Measurements from ENCODE around the gene ST6GAL2. TPM values are rescaled to one million over a fixed set of nuclear protein-coding genes. Genes with fewer than 3 reads are reported as not detected.

Gene ST6GAL2
- total RNA-seq, 1 donor from 2014 or later = 2.5 TPM

DNA sequence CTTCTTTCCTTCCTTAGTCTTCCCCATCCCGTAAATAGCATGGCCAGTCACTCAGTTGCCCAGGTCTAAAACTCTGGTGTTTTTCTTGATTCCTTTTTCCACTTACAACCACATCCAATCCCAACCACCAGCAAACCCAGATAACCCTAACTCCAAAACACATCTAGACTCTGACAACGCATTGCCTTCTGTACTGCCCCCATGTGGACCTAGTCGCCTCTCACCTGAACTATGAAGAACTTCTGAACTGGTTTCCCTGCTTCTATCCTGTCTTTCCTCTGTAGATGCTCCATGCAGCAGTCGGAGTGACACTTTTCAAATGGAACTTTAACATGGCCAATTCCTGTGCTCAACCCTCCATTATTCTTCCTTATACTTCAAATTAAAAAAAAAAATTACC is 26.5 kb downstream of the ST6GAL2 start:
- ATAC-seq = no peak

DNA sequence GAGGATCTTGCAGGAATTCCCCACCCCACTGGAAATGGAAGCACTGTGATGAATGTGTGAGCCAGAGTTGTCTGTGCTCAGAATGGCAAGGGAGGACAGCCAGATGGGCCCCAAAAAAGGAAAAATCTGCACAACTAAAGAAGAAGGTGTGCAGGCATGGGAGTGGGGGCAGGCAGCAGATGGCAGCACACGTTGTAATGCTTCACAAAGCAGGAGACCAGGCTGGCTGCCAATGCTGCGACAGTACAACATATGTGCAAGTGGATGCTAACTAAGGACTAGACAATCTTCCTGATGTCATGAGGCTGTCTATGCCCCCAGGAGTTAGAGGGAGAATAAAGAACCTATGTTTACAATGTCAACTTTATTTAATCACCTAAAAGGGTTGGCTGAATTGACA is 27.2 kb downstream of the ST6GAL2 start:
- ATAC-seq = no peak

DNA sequence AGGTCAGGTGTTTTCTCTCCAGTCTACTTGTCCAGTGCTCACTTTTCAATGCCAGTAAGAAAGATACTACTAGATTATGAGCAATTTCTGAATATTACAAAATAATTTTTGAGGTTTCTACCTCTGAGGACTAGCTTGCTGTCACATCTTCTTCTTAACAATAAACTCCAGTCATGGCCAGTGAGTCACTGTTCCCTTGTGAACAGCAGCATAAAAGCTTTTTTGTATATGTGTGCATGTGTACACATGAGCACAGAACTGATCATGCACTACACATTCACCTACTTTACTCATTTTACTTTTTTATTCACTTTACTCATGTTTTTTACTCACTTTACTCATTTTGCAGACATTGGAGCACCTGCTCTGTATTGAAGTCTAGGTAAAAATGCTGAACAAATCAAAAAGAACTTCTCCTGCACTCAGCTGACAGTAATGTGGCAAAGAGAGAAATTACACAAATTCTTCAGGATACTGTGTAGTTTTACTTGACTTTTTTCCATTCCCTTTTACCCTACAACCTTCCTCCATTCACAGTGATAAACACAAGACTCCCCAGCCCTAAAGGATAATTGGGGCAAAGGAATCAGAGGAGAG is 28.0 kb downstream of the ST6GAL2 start:
- peak; percentile 69 for ATAC-seq

DNA sequence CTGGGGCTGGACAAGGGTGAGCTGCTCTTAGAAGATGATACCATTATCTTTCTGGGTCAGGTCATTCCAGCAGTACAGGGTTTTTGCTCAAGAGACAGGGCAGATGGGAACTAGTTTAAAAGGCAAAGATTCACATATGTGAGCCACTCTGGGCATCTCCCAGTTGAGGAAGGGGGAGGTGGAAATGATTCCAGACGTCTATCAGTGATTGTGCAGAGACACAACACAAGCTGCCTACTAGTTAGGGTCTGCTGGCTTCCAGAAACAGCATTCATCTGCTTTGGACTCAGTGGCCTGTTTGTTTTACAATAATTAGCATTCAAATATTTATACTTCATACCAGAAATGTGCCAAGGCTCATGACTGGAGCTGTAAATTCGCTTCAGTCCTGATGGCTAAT is 32.3 kb downstream of the ST6GAL2 start:
- no peak for ATAC-seq

DNA sequence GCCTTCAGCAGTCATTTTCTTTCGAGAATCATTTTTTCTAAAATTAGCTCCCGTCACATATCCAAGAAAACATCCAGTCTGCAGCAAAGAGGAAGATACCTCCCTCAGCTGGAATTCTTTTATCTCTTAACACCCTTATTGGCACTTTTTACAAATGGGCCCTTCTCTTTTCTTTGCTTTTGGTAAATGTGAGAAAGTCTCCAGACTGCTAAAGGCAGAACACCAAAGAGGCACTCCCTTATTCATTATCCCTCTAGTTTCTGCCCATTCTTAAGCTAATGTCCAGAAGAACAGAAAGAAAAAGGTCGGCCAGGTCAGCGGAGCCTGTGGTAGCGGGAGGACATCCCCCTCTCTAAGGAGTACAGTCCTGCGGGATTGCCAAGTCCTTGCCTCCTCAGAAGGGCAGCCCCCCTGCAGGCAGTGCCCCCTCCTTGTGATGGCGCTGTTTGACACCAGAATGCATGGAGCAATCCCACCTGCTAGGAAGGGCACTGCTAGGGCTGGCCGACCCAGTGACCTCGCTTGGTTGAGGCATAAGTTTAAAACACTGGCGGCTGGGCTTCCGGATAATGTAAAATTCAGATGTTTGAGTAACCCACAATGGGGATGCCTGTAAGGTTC is 34.0 kb downstream of the ST6GAL2 start:
- ATAC-seq = no peak

DNA sequence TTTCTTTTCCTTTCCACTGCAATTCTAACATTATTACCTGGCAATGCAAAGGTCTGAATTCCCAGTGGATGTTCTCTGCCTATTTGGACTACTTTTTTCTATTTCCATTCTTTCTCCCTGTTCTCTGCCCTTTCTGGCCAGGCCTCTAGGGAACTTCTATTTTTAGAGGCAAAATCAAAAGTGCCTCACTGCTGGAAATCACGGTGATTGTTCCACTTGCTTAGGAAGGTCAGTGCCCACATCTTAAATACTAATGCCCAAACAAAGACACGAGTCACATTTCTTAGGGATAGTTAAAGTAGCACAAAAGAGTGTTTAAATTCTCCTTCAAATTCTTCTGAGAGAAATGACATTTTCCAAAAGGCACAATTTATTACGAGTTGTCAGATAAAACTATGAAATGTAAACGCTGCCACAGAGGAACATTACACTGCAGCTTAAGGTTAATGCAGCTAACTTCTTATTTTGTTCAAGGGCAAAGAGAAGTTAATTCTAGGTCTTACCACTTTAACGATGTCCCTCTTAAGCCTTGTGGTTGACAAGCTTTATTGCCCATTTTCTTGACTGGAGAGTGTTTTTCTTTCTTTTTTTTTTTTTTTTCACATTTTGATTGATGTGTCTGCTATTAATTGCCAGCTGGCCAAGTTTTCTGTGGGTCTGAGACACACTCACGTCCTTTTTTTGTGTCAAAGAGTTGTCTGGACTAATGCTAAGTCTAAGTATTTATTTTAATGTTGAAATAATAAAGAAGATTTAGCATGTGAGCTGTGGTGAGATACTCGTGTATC is 34.7 kb downstream of the ST6GAL2 start:
- no peak for ATAC-seq

DNA sequence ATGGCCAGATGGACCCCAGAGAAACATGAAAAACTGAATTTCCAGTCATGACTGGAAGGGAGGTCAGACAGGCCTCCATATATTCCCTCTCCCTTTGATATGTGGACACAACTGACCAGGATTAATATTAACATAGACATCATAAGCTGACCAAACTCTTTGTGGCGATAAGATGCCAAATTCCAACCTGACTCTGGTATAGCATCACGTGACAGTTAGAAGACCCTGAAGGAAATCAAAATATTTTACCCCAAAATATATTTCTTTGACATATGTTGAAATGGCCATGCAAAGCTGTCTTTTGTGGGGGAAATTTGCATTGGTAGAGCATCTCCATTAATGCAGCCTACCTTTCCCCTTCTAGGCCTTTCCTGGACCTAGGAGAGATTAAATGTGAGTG is 36.7 kb downstream of the ST6GAL2 start:
- ATAC-seq = no peak

DNA sequence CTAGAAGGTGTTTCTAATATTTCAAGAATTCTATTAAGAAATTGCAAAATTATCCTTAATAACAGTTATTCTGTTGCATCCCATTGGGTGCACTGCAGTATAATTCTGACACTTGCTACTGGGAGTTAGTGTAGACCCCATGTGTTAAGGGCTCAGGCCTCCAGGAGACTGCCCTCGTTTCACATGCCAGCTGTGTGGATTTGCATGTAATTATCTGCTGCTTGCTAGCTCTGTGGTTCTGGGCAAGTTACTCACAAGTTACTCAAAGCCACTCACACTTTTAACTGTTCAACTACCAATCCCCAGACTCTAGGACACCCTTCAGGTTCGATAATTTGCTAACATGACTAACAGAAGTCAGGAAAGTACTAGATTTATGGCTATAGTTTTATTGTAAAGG is 38.6 kb downstream of the ST6GAL2 start:
- ATAC-seq = no peak

DNA sequence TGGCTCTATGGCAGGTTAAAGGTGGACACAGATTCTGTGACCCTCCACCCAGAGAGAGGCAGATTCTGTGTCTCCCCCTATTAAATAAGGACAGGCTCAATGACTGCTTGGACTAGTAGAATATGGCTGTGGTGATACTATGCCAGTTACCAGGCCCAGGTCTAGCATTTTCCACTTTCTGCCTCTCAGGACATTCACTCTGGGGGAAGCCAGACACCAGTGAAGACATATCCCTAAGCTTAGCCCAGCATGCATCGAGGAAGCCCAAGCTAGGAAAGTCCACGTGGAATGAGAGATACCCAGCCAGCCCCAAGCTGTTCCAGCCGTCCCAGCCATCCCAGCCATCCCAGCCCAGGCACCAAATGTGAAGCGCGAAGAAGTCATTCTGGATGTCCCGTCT is 40.3 kb downstream of the ST6GAL2 start:
- no peak for ATAC-seq

DNA sequence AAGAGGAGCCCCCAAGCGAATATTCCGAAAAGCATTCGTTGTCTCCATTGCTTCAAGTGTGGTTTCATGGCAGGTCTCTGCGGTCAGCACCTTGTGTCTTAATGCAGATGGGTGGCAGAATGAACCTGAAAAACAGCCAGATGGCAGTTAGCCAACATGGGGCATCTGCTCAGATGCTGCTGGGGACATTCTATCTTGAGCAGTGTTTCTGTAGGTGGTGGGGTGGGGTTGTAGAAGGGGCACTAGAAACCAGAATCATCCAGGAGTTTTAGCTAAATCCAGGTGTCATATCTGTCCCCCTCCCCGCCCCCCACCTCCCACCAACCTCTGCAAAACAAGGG is 42.1 kb downstream of the ST6GAL2 start:
- no peak for ATAC-seq

DNA sequence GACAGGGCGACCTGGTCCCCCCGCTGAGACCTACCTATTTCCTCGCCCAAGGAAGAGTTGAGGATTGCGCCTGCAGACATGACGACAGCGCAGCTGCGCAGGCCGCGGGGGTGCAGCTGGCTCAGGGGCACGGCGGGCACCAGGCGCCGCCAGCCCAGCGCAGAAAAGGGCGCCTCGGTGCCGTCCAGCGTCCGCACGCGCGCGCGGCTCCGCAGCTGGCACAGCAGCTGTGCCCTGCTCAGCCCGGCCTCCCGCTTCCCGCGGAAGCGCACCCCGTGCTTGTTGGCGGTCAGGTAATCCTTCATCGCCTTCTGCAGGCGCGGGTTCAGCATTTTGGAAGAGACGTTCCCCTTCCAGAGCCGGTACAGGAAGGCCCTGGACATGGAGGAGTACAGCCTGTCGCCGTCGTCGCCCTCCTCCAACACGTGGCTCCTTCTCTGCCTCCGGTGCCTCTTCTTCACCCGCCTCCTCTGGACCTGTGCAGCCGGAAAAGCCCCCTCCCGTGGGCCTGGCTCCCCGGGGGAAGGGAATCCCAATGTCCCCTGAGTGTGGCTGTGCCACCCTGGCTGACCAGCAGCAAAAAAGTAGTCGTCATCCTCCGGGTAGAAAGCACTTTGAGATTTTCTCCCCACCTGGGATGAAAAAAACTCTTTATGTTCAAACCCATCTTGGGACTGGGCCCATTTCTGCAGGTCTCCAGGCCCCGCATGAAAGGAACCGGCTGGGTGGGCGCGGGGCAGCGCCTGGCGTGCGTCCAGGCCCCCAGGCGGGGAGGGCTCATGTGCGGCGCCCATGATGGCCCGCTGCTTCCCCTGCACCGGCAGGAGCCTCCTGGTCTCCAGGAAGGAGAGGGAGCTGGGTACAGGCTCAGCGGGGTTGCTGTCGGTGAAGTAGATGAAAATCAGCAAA is 42.7 kb downstream of the ST6GAL2 start:
- no peak for ATAC-seq

DNA sequence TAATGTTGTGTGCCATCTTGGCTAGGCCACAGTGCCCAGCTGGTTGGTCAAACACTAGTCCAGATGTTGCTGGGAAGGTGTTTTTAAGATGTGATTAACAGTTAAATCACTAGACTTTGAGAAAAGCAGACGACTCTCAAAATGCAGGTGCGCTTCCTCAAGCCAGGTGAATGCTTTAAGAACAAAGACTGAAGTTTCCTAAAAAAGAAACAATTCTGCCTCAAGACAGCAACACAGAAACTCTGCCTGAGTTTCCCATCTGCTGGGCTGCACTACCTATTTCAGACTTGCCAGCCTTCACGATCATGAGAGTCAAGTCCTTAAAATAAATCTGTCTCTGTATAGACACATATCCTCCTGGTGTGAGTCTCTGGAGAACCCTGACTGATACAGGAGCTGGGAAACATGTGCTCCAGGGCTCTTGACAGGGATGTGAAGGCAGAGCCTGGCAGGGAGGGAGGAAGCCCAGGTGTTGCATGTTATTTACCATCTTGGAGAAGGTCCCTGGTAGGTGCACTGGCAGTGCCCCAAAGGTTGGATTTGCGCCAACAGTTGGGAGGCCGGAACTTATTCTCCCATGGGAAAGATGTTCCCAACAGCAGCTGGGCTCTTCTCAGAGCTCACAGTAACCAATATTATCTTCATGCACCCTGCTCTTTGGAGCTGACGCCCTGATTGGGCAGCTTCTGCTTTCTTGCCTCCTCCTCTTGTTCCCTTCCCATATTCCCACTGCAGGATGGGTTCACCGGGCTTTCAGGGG is 43.9 kb downstream of the ST6GAL2 start:
- ATAC-seq = no peak

DNA sequence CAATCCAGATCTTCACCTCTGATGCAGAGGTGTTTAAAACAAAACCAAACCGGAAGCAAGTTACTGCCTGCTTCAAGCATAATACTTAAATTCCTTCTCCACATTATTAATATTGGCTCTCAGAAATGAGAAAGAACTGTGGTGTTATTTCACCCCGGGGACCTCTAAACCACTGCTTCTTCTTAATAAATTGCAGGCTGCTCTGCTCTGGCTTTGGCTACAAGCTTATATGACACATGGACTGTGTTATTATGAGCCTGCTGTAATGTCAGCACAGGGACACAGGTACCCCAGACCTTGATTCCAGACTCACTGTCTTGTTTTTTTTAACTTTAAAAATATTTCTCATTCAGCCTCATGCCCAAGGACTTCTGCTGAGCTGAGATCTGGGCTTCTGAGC is 45.1 kb downstream of the ST6GAL2 start:
- no peak for ATAC-seq

DNA sequence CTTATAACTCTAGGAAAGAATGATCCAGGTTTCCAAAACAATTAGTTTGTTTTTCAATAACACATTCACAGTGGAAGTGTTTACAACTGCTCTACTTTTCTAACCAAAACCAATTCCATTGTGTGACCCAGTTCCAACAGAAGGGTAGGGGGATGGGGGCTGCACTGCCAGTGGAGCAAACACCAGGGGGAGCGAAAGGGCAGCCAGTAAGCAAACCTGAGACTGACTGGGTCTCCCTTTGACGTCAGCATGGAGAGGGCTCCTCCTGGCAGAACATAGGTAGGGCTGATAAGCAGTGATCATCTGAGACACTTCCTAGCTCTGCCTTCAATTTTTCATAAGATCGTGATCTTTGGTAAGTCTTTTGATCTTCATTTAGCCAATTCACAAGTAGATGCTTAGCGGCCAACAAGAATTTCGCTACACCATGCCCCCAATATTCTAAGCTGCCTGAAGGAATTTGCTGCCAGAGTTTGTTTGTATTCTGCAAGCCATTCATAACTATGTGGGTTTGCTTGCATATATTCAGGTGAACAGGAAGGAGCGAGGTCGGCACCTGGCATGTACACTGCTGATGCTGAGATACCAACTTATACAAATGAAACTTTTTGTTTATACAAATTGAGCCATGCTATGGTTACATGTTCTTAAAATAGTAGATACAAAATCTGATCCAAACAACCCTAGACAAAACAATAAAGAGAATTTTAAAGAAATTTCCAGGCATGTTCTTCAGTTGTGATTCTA is 45.9 kb downstream of the ST6GAL2 start:
- no peak for ATAC-seq

DNA sequence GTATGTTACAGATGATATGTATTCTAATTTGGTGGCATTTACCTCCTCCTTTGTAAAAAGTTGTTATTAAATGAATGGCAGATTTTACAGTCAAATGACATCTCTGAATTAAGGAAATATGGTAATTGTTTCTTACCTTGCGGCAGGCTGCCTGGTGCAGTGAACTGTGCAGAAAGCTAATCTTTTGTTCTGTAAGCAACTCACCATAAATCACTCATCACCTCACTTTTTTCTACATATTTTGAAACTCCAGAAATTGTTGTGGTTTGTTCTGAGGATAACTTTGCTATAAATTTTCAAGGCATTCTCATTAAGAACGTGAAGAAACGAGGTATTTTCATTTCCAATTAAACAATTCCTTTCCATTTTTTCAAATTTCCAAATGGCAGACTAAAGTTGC is 52.7 kb downstream of the ST6GAL2 start:
- no peak for ATAC-seq

DNA sequence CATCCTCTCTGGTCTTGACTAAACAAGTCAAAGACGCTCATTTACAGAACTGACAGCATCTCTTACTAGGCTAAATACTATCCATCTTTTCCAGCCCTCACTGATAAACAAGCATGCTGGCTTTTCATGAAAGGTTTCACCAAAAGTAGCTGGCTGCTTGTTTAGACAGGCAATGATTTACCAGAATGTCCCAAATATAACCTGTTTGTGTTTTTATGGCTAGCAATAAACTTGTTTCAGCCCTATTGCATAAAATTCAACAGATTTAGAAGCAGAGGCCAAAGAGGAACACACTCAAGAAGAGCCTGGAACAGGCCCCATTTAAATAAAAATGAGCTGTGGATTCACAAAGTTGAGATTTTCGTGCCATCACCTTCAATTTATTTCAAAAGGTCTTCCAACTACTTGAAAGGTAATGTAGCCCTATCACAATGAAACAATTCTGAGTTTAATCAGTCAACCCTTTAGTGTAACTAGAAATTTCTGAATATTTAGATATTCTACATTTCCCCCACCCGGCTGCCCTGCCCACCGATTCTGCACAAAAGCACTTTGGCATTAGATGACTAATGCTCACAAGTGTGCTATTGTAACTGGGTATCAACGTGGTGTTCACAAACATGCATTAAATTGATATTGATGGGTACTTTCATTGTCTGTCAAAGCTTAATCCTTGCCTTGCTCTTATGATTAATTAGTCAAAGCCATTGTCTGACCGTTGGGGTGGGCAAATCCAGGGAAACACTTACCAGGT is 54.0 kb downstream of the ST6GAL2 start:
- ATAC-seq = no peak

DNA sequence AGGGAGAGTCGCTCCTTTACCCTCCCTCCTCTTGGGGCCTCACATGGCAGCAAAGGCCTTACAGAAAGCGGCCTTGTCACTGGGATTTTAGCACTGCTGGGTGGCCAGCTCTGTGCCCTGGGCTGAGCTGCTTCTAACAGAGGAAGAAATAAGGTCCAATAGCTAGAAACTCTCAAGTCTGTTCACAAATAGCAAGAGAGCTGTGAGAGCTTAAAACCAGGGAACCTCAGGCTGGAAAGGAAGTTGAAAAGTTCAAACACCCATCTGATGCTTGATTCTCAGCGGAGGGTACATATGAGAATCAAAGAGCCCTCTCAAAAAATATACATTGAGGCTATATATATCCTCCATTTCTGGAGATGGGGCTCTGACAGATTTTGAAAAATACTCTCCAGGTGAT is 54.7 kb downstream of the ST6GAL2 start:
- no peak for ATAC-seq

DNA sequence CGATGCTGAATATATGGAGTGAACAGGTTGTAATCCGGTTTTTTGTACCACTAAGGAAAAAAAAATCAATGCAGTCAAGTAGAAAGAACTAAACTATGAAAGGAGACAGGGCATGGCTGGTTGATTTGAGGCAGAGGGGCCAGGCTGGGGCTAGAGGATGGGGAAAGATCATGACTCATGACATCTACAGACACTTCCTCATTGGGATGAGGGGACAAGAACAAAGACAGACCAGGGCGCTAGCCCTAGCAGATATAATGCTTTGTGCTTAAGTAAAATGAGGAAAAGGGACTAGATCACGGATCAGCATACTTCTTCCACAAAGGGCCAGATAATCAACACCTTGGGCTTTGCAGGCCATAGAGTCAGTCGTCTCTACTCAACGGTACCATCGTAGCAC is 55.8 kb downstream of the ST6GAL2 start:
- no peak for ATAC-seq

DNA sequence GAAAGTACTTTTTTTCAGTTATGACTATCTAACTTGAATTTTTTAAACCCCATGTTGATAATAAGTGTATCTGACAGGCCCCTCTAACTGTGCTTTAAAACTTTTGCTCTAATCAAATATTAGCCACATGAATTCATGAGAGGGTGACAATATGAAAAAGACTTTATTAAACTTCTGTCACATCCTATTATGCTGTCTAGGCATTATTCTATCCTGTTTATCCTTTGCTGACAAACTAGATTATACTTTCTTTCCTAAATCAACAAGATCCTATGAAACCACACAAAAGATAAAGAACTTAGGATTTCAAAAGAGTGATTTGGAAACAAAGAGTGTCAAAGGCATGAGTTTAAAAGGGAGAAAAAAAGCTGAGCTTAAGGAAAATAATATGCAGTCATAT is 57.8 kb downstream of the ST6GAL2 start:
- no peak for ATAC-seq

DNA sequence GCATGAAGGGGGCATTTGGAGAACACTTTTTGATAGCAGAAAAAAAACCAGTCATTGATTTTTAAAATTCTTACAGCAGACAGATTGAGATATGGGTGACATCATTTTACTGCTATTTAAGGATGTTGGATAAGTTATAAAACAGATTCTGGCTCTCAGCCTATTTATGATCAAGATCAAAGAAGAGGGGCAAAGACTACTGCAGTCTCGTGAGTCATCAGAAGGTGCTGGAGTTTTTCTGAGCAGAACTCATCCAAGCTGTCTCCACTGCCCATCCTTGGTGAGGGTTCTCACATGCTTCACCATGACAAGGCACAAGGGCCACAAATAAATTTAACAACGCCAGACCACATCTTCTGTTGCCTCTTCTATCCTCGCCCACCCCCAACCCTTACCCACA is 58.8 kb downstream of the ST6GAL2 start:
- no peak for ATAC-seq

DNA sequence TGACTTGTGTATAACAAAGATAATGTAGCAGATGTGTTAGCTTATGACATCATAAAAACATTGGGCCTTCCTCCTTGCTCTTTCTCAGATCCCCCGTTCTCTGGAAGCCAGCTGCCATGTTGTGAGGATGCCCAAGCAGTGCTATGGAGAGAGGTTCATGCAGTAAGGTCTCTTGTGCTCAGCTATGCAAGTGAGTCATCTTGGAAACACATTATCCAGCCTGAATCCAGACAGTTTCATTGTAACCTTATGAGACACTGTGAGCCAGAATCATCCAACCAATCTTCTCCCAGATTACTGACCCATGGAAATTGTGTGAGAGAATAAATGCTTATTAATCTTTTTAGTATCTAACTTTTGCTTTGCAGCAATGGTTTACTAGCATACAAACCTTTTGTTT is 60.8 kb downstream of the ST6GAL2 start:
- ATAC-seq = no peak
